Measurements from ENCODE around the gene CPE.
"Not testable (repeated sequence)": the region's sequence is repeated elsewhere in the genome, so short reads cannot be mapped to it uniquely, and the experiment has no call there.

The CPE gene

GRCh38 chr4:165410214-165410613 lies 31.4 kb downstream of the CPE start:
- DNase-seq = no peak

GRCh38 chr4:165415910-165416309 lies 37.1 kb downstream of the CPE start:
- no peak for DNase-seq

DNA sequence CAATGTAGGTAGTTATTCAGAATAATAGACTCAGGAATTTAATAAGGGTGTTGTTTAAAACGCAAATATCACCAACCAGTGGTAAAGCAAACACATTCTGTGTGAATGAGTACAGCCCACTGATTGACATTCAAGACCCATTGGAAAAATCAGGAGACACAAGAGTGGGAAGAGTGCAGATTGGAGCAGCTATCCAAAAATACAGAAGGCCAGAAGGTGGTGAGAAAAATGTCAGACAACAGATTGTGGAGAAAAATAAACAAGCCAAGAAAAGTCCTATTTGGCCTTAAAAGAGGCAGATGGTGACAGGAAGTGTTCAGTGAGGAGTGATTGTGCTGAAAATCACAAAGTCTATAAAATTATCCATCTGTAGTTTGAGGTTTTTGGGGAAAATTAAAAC lies 39.3 kb downstream of the CPE start:
- no peak for DNase-seq

DNA sequence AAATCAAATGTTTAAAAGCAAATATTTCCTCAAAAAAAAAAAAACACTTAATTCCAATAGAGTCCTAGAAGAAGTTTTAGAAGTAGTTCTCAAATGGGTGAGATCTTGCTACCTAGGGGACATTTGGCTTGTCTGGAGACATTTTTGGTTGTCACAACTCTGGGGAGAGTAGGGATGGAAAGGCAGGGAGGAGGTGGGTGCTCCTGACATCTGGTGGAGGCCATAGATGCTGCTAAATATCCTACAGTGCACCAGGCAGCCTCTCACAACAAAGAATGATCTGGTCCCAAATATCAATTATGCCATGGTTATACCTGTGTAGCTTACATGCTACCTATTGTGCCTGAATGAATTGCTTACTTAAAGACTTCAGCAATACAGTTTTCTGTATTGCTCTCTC lies 46.8 kb downstream of the CPE start:
- DNase-seq = no peak

GRCh38 chr4:165426331-165426730 lies 47.5 kb downstream of the CPE start:
- DNase-seq = no peak

- no peak for DNase-seq
These were observed 48.0 kb downstream of the CPE start for GRCh38 chr4:165426823-165427222.

DNA sequence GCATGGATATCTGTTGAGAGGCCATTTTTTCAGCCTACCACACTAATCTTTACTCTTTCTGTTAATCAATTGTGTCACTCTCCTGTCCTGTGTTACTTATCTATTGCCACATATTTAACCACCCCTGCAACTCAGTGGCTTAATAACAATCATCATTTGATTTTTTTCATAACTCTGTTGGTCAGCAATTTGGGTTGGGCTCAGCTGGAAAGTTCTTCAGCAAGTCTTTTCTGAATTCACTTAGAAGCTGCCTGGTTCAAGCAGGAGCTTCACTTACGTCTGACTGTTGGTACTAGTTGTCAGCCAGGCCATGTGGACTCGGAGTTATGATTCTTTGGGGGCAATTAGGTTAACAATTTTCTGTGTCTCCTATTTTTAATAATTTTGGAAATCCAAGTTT lies 50.1 kb downstream of the CPE start:
- no peak for DNase-seq

DNA sequence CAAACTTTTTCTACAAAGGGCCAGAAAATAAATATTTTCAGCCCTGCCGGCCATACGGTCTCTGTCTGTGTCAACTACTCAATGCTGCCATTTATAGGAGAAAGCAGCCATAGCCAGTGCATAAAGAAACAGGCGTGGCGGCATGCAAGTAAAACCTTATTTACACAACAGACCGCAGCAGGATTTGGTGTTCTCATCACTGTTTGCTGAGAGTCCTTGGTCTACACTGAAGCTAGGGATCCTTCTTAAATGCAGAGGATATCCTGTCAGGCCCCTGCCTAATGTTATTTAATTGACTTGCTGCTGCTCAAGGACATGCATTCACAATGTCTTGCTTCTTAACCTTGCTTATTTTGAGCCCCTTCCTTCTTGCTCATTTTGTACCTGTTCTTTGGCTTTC lies 54.7 kb downstream of the CPE start:
- no peak for DNase-seq

DNA sequence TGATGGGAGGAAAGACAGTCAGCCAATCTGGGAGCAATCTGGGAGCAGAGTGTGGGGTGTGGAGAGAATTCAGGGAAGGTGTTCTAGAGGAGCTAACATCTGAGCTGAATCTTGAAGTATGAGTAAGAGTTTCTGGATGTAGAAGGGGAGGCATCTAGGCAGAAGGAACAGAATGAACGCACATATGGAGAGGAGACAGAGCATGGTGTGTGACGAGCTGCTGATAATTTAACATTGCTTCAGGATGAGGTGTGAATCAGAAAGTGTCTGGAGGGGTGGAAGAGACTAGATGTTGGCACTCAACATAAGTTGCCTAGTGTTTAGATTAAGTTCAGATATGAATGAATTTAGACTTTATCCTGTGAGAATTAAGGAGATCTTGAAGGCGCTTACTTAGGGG lies 58.9 kb downstream of the CPE start:
- no peak for DNase-seq

GRCh38 chr4:165439344-165439743 lies 60.5 kb downstream of the CPE start:
- no peak for DNase-seq

- DNase-seq = no peak
These were observed 61.2 kb downstream of the CPE start for GRCh38 chr4:165439981-165440380.

GRCh38 chr4:165440415-165441158 lies 61.8 kb downstream of the CPE start:
- DNase-seq = no peak

DNA sequence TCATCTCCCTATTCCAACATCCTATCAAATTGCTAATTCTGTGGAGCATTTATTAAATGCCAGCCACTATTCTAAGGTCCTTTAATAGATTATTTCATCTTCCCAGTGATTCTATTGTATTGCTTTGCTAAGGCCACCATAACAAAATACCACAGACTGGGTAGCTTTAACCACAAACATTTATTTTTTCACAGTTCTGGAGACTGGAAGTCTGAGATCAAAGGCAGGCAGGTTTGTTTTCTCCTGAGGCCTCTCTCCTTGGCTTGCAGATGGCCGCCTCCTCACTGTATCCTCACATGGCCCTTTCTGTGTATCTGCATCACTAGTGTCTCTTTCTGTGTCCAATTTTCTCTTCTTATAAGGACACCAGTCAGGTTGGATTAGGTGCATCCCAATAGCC lies 64.5 kb downstream of the CPE start:
- DNase-seq = no peak

DNA sequence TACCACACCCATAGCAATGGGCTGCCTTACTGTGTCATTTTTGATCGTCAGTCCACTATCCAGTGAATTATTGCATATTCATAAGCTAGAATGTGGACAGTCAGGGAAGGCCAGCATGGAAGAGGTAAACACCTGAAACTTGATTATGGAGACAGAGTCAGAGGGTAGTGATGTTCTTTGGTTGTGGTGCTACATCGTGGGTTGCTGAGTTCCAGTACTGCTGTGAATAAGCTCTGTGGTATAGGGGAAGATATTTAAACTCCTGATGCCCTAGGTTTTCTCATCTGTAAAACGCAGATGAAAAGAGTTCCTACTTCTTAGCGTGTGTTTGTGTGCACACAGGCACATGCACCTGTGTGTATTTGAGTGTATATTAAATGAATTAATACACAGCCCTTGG lies 69.9 kb downstream of the CPE start:
- no peak for DNase-seq

GRCh38 chr4:165449333-165449732 lies 70.5 kb downstream of the CPE start:
- no peak for DNase-seq

GRCh38 chr4:165450871-165451270 lies 72.1 kb downstream of the CPE start:
- no peak for DNase-seq

GRCh38 chr4:165453140-165453539 lies 74.3 kb downstream of the CPE start:
- not testable (repeated sequence) for DNase-seq

DNA sequence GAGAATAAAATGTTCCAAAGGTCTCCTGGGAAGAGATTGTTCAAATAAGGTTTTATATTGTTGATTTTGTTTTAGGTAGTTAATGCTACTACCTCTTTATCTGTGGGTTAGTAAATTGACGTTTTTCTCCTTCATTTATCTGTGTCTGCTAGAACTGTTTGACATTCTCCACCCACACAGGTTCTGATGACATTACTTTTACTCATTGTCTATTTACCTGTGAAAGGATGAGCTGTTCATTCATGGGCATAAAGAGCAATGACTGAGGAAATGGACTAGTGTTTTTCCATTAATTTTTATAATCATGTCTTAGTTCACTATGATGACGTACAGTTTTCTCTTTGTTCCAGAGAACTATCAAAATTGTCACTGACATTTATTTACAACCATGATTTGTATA lies 75.6 kb downstream of the CPE start:
- no peak for DNase-seq

DNA sequence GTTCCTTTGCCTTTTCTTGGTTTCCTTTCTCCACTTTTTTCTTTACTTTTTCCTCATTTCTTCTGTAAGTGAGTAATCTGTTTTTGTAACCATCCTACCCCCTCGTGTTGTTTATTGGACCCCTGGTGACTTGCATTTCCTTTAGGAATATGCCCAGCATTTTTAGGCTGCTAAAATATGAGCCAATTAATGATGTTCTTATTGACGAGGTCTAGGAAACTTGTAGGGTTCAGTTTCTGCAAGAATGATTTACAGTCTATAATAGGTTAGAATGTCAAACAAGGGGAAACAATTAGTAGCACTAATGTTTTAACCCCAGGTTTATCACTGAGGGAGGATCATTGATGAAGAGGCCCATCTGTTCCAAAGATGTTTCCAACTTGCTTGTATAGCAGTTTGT lies 79.0 kb downstream of the CPE start:
- no peak for DNase-seq

DNA sequence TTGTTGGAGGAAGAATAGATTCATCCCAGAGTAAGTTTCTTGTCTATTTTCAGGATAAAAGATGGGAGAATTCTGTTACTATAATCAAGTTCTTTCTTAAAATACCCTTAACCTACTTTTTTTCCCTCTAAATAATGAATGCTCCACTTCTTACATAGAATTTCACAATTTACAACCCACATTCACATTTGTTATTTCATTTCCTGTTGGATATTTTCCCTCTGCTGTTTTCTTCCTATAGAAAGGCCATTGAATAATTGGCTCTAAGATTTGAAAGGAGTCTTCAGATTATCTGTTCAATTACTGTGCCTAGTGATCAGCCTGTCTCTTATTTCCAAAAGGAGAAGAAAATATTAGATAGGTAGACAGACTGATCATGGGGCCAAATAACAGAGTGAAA lies 79.7 kb downstream of the CPE start:
- no peak for DNase-seq

- DNase-seq = peak; percentile 17
These were observed 82.5 kb downstream of the CPE start for GRCh38 chr4:165461159-165461821.

DNA sequence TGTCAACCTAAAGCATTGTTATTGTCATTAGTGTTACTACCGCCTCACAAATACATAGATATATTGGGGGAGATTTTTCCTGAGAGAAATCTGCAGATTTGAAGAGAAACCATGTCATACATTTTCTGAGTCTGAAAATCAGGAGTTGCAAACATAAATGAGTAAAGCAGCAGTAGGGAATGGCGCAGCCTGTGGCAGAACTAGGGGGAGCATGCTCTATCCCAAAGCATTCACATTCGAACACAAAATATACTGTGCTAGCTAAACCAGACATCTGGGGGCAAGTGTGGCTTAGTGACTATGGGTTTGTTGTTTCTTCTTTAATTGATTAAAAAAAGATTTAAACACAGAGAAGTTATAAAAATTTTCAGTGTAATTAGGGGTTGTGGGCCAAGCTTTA lies 83.2 kb downstream of the CPE start:
- no peak for DNase-seq

DNA sequence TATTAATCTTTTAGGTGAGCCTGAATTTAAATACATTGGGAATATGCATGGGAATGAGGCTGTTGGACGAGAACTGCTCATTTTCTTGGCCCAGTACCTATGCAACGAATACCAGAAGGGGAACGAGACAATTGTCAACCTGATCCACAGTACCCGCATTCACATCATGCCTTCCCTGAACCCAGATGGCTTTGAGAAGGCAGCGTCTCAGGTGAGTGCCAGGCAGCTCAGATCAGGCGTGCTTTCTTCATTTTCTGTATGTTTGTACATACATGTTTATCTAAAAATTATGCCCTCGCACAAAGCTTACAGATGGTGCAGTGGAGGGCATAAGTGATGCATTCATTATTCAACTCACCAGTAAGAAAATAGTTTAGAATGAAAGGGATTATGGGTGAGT lies 85.6 kb downstream of the CPE start:
- DNase-seq = no peak

DNA sequence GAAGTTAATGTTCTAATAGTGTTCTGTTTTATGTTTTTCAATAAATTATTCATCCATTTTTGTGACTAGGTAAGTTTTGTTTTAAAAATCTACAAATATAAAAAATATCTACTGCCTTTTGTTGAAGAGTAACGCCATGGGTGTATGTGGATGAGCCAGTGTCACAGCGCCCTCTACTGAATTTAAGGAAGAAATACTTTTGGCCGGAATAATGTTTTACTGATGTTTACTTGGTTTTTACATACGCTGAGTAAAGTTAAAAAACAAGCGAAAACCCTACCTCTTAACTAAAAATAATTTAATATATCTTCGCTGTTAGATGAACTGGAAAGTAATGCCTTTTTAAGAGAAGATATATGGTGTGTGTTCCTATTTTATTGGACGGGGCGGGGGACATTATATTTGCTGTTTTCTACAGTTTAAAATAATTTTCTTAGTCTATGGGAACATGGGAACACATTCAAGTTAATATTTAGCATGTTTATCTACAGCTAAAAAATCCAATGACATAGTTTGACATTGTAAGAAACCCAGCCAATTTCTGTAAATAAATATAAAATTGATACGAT lies 86.1 kb downstream of the CPE start:
- peak; percentile 77 for DNase-seq

- DNase-seq = no peak
These were observed 91.2 kb downstream of the CPE start for GRCh38 chr4:165470009-165470408.

All from hematopoietic multipotent progenitor cell treated with erythropoietin and hydrocortisone succinate and interleukin-3 and kit ligand, for 4 days (in vitro differentiated cells).